ENCODE measurements around the gene EFCAB6.

- TF ChIP-seq CREB1 (IDR thresholded peaks at IDR 0.05; ENCODE audit: low read depth) (no peak), EP300 (IDR thresholded peaks at IDR 0.05; ENCODE audit: borderline replicate concordance) (no peak), FOXM1 (IDR thresholded peaks at IDR 0.05; ENCODE audit: borderline replicate concordance, low read depth) (no peak), RAD21 (IDR thresholded peaks at IDR 0.05; ENCODE audit: low read depth) (no peak), TEAD4 (IDR thresholded peaks at IDR 0.05) (no peak)
- TF ChIP-seq, protein P1, sequence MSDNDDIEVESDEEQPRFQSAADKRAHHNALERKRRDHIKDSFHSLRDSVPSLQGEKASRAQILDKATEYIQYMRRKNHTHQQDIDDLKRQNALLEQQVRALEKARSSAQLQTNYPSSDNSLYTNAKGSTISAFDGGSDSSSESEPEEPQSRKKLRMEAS (IDR thresholded peaks at IDR 0.05), result no peak
Observed at GRCh38 chr22:43620197-43620596, 191.9 kb downstream of the EFCAB6 start.

Measured in Ishikawa (cell line).